Right ventricle myocardium superior (tissue), 1 donor: ENCODE results near the gene XPR1. TPM values are rescaled to one million over a fixed set of nuclear protein-coding genes. Genes with fewer than 3 reads are reported as not detected.
"Not testable (repeated sequence)": the region's sequence is repeated elsewhere in the genome, so short reads cannot be mapped to it uniquely, and the experiment has no call there.

Experiments
- ATAC-seq: fragments of 200-7000 bp; cut with Tn5 transposase; one replicate; pipeline ENCODE4 v1.9.1; 2020; ENCODE audit warnings: mild to moderate bottlenecking; ENCODE audit not compliant: poor library complexity
- DNase-seq: peaks from one replicate; pipeline ENCODE4 v3.0.0-alpha.2; 2020
- intact Hi-C: fragments of 100-400 bp; cut with DNase I; formaldehyde crosslinking; loops from one replicate; pipeline ENCODE4 v1.11.2; 2022
- total RNA-seq: library from RNA; stranded (reverse); fragmentation: NEBNext Ultra II Directional; extraction: Animal tissue kit (Norgen Biotek cat#: 25700); gene quantifications from one replicate; pipeline ENCODE4 v1.2.1, GENCODE V29; 2021
- donor health status: DM: no; HTN: yes; CAD: no; lungs with severe emphysema.

Gene XPR1
- total RNA-seq, 1 donor from 2014 or later, result 38.6 TPM

- ATAC-seq, result no peak
- intact Hi-C loops, result loop anchor here (10.0 kb wide), 1 partner anchor 58 kb away; no protein-coding TSS in a partner anchor
- DNase-seq, result no peak
Observed at GRCh38 chr1:180842491-180843275, 210.9 kb downstream of the XPR1 start.

GRCh38 chr1:180845352-180845751, 213.5 kb downstream of the XPR1 start:
- intact Hi-C loops, result loop anchor here (10.0 kb wide), 1 partner anchor 61 kb away; no protein-coding TSS in a partner anchor
- DNase-seq (no peak), ATAC-seq (no peak)

GRCh38 chr1:180848191-180848590, 216.4 kb downstream of the XPR1 start:
- ATAC-seq (no peak), DNase-seq (no peak)
- intact Hi-C loops, result loop anchor here (10.0 kb wide), 1 partner anchor 63 kb away; no protein-coding TSS in a partner anchor

GRCh38 chr1:180849031-180849775, 217.4 kb downstream of the XPR1 start:
- ATAC-seq (no peak), DNase-seq (no peak)

GRCh38 chr1:180851995-180852887, 220.4 kb downstream of the XPR1 start:
- ATAC-seq, result no peak
- intact Hi-C loops, result loop anchor here (10.0 kb wide), 1 partner anchor 217 kb away; the partner anchor contains the start of gene XPR1
- DNase-seq, result no peak

More at GRCh38 chr1:180849031-180849775, 217.4 kb downstream of the XPR1 start:
- intact Hi-C loops, result loop anchor here (10.0 kb wide), 1 partner anchor 64 kb away; no protein-coding TSS in a partner anchor

GRCh38 chr1:180854001-180854400, 222.2 kb downstream of the XPR1 start:
- ATAC-seq (no peak), DNase-seq (no peak)
- intact Hi-C loops, result loop anchor here (10.0 kb wide), 1 partner anchor 219 kb away; the partner anchor contains the start of gene XPR1

GRCh38 chr1:180854456-180854855, 222.6 kb downstream of the XPR1 start:
- no peak for ATAC-seq
- DNase-seq, result no peak
- intact Hi-C loops, result loop anchor here (10.0 kb wide), 1 partner anchor 220 kb away; the partner anchor contains the start of gene XPR1

- ATAC-seq, DNase-seq: not testable (repeated sequence)
- intact Hi-C loops, result loop anchor here (10.0 kb wide), 1 partner anchor 223 kb away; the partner anchor contains the start of gene XPR1
Observed at GRCh38 chr1:180857947-180858725, 226.3 kb downstream of the XPR1 start.

GRCh38 chr1:180859306-180859705, 227.5 kb downstream of the XPR1 start:
- intact Hi-C loops, result loop anchor here (10.0 kb wide), 1 partner anchor 225 kb away; the partner anchor contains the start of gene XPR1
- ATAC-seq, result no peak
- DNase-seq, result no peak

- ATAC-seq (no peak), DNase-seq (no peak)
- intact Hi-C loops, result loop anchor here (5.0 kb wide), 2 partner anchors 328 to 343 kb away; no protein-coding TSS in a partner anchor
Observed at GRCh38 chr1:180860535-180860934, 228.7 kb downstream of the XPR1 start.

GRCh38 chr1:180862305-180862704, 230.5 kb downstream of the XPR1 start:
- DNase-seq, result no peak
- ATAC-seq, result no peak
- intact Hi-C loops, result loop anchor here (5.0 kb wide), 2 partner anchors 330 to 345 kb away; no protein-coding TSS in a partner anchor

GRCh38 chr1:180863158-180863775, 231.4 kb downstream of the XPR1 start:
- ATAC-seq (peak; percentile 73), DNase-seq (no peak)
- intact Hi-C loops, result loop anchor here (5.0 kb wide), 2 partner anchors 331 to 346 kb away; no protein-coding TSS in a partner anchor

- DNase-seq, result no peak
- ATAC-seq, result peak; percentile 59
- intact Hi-C loops, result loop anchor here (5.0 kb wide), 1 partner anchor 285 kb away; no protein-coding TSS in a partner anchor
Observed at GRCh38 chr1:180881806-180882509, 250.1 kb downstream of the XPR1 start.

- intact Hi-C loops, result loop anchor here (5.0 kb wide), 1 partner anchor 283 kb away; no protein-coding TSS in a partner anchor
- DNase-seq, result no peak
- ATAC-seq, result no peak
Observed at GRCh38 chr1:180884588-180885300, 252.9 kb downstream of the XPR1 start.

GRCh38 chr1:180886338-180886737, 254.5 kb downstream of the XPR1 start:
- intact Hi-C loops, result no loop called here
- DNase-seq, result no peak
- no peak for ATAC-seq

GRCh38 chr1:180887841-180888240, 256.0 kb downstream of the XPR1 start:
- intact Hi-C loops, result no loop called here
- ATAC-seq, result no peak
- DNase-seq, result no peak
